GM21723 (cell line): ENCODE measurements around the gene SCYGR2.
"Not testable (repeated sequence)": the region's sequence is repeated elsewhere in the genome, so short reads cannot be mapped to it uniquely, and the experiment has no call there.

Source experiments
- ATAC-seq: cut with Tn5 transposase; IDR thresholded peaks from one replicate; pipeline ENCODE4 v1.9.1; 2021; ENCODE audit warnings: mild to moderate bottlenecking, moderate library complexity; ENCODE audit not compliant: unreplicated experiment

SCYGR2 gene

GRCh38 chr2:227598835-227599503 lies at the start of gene SCYGR2:
SCYGR2 (plus strand) TSS chr2:227598893; CDS start chr2:227598893, 0 bp downstream.
- ATAC-seq: not testable (repeated sequence)

- no peak for ATAC-seq
Observed at GRCh38 chr2:227551836-227552235, 46.9 kb upstream of the SCYGR2 start.

GRCh38 chr2:227562581-227562980 lies 36.1 kb upstream of the SCYGR2 start:
- no peak for ATAC-seq

- no peak for ATAC-seq
Observed at GRCh38 chr2:227565080-227565479, 33.6 kb upstream of the SCYGR2 start.

GRCh38 chr2:227566012-227566411 lies 32.7 kb upstream of the SCYGR2 start:
- ATAC-seq: no peak

GRCh38 chr2:227568852-227569169 lies 29.9 kb upstream of the SCYGR2 start:
- ATAC-seq: no peak

GRCh38 chr2:227570615-227571014 lies 28.1 kb upstream of the SCYGR2 start:
- no peak for ATAC-seq

GRCh38 chr2:227576110-227576509 lies 22.6 kb upstream of the SCYGR2 start:
- no peak for ATAC-seq

GRCh38 chr2:227576812-227577211 lies 21.9 kb upstream of the SCYGR2 start:
- no peak for ATAC-seq

GRCh38 chr2:227577555-227577954 lies 21.1 kb upstream of the SCYGR2 start:
- ATAC-seq: no peak

- no peak for ATAC-seq
Observed at GRCh38 chr2:227578642-227579041, 20.1 kb upstream of the SCYGR2 start.

- ATAC-seq: no peak
Observed at GRCh38 chr2:227579791-227580190, 18.9 kb upstream of the SCYGR2 start.

- ATAC-seq: no peak
Observed at GRCh38 chr2:227582369-227582768, 16.3 kb upstream of the SCYGR2 start.

- ATAC-seq: peak; percentile 88
Observed at GRCh38 chr2:227592694-227593387, 5.9 kb upstream of the SCYGR2 start.

- ATAC-seq: no peak
Observed at GRCh38 chr2:227595797-227596196, 2.9 kb upstream of the SCYGR2 start.

GRCh38 chr2:227597036-227597435 lies 1.7 kb upstream of the SCYGR2 start:
- no peak for ATAC-seq

GRCh38 chr2:227597998-227598397 lies 695 bp upstream of the SCYGR2 start:
- no peak for ATAC-seq

- ATAC-seq: no peak
Observed at GRCh38 chr2:227602358-227602757, 3.7 kb downstream of the SCYGR2 start.

- ATAC-seq: no peak
Observed at GRCh38 chr2:227606476-227606875, 7.8 kb downstream of the SCYGR2 start.

- ATAC-seq: no peak
Observed at GRCh38 chr2:227607941-227608340, 9.2 kb downstream of the SCYGR2 start.

- ATAC-seq: peak; percentile 53
Observed at GRCh38 chr2:227608561-227609338, 10.1 kb downstream of the SCYGR2 start.

GRCh38 chr2:227610123-227610522 lies 11.4 kb downstream of the SCYGR2 start:
- ATAC-seq: no peak
